GM12872 (cell line): ENCODE results near the gene ADARB2.

Experiments
- CTCF ChIP-seq: IDR thresholded peaks from 3 replicates; pipeline ENCODE4 v1.5.1; 2011; ENCODE audit warnings: low read depth, mild to moderate bottlenecking, low read length, moderate library complexity; ENCODE audit not compliant: insufficient read depth

The ADARB2 gene

GRCh38 chr10:1268831-1269230 lies 468.5 kb downstream of the ADARB2 start:
- no peak for TF ChIP-seq CTCF

GRCh38 chr10:1267568-1267967 lies 469.8 kb downstream of the ADARB2 start:
- TF ChIP-seq CTCF = no peak

- TF ChIP-seq CTCF = no peak
Measured at GRCh38 chr10:1267148-1267547, 470.2 kb downstream of the ADARB2 start.

- no peak for TF ChIP-seq CTCF
Measured at GRCh38 chr10:1266033-1266802, 471.1 kb downstream of the ADARB2 start.

- TF ChIP-seq CTCF = no peak
Measured at GRCh38 chr10:1264001-1264400, 473.3 kb downstream of the ADARB2 start.

GRCh38 chr10:1257274-1257673 lies 480.1 kb downstream of the ADARB2 start:
- TF ChIP-seq CTCF = no peak

GRCh38 chr10:1256432-1256725 lies 480.9 kb downstream of the ADARB2 start:
- no peak for TF ChIP-seq CTCF
